GM04503 (cell line): ENCODE data around the gene DLL4.

Experiments
- DNase-seq: peaks from one replicate; pipeline ENCODE4 v3.0.0-alpha.2; 2012; ENCODE audit warnings: low read depth

The DLL4 gene

DNA sequence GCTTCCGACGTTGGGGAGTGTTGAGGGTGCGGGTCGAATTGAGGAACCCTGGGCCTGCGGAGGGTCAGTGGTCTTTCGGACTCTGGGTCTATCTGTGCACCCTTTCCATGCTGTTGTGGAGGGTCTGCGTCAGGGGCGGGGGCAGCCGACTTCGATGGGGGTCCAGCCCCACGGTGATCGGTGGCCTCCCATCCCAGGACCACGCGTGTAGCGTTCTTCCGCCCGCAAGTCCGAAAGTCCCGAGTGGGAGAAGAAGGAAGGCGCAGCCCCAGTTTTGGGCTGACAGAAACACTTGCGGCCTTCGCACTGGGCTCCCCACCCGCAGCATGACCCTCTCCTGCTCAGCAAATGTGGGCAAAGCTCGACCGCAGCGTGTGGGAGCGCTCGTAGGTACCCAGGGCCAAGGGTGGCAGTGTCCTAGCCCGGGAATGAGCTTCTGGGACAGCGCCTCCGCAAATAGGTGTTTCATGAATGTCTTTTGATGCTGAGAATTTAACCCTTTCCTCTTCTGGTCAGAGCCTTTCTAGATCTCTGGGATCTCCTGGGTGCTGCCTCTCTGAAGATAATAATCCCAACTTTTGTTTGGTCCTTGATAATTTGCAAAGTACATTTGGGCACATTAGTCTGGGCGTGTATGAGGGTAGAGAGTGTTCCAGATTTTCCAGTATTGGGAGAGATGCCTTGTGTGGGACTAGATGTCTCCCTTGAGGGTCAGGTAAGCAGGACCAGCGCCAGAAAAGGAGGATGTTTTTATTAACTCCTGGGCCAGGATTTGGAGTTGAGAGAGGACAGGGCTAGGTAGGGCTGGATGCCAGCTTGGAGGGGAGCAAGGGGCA lies 2.3 kb upstream of the DLL4 start:
- no peak for DNase-seq

DNA sequence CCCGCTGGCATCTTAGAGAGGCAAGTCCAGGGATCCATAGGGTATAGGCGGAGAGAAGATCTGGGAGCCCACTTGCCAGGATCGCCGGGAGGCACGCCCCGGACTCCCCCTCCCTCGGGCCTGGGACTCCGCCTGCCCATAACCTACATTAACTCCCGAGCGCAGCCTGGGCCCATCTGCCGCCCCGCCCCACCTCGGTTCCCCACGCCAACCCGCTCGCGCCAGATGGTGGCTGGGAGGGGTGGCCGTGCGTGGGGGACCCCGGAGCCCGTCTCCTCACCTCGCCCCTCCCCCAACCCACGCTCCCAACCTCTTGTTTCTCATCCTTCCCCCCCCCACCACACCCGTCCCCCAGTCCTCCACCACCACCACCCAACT lies 1.7 kb upstream of the DLL4 start:
- no peak for DNase-seq

DNA sequence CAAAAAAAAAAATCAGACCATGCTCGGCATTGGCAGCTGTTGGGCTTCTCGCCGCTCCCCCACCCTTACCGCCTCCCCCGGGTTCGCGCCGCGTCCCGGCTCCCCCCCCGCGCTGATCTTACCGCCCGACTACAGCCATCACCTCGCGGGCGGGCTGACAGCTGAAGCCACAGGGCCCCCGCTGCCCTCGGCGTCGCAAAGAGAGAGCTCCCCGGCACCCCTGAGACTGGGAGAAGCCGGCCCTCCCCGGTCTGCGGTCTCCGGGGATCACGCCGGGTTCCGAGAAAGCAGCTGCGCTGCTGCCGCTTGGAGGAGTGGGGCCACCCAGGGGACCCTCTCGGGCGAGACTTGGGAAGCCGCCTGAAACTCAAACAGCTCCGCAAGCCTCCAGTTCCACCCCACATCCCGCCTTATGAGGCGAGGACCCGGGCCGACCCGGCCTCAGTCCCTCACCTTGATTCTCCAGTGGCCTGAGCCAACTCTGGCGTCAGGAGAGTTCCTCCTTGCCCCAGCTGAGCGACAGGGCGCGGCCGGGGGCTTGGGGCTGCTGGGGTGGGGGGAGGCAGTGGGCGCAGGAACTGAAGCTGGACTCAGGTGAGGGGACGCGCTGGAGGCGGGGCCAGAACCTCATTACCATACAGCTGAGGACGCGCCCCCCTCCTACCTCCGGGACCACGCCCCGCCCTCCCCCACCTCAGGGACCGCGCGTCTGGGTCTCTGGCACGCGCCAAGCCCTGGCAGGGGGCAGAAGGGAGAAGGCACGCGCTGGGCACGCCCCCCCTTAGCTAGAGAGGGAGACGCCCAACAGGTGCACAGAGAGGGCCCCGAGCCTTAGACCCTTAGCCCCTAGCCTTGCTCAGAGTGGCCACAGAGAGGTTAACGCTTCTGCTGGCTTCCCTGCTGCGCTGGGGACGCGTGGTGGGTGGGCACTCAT lies 1.0 kb upstream of the DLL4 start:
- no peak for DNase-seq

DNA sequence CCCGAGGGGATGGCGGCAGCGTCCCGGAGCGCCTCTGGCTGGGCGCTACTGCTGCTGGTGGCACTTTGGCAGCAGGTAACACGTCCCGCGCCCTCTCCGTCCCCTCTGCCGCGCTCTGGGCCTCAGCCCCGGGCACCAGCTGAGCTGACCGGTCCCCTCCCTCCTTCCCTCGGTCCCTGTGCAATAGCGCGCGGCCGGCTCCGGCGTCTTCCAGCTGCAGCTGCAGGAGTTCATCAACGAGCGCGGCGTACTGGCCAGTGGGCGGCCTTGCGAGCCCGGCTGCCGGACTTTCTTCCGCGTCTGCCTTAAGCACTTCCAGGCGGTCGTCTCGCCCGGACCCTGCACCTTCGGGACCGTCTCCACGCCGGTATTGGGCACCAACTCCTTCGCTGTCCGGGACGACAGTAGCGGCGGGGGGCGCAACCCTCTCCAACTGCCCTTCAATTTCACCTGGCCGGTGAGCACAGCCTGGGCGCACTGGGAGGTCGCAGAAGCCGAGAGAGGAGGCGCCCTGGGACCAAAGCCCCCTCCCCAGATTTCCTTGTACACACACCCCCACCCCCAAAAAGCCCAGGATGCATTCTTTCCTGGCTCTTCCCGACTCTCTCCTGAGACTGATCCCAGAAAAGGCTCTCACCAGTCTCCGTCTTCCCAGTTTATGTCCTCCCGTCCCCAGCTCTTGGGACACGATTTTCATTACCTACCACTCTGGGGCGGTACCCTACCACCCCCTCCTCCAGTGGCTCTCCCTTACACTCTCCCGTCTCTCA lies 705 bp downstream of the DLL4 start:
- no peak for DNase-seq

DNA sequence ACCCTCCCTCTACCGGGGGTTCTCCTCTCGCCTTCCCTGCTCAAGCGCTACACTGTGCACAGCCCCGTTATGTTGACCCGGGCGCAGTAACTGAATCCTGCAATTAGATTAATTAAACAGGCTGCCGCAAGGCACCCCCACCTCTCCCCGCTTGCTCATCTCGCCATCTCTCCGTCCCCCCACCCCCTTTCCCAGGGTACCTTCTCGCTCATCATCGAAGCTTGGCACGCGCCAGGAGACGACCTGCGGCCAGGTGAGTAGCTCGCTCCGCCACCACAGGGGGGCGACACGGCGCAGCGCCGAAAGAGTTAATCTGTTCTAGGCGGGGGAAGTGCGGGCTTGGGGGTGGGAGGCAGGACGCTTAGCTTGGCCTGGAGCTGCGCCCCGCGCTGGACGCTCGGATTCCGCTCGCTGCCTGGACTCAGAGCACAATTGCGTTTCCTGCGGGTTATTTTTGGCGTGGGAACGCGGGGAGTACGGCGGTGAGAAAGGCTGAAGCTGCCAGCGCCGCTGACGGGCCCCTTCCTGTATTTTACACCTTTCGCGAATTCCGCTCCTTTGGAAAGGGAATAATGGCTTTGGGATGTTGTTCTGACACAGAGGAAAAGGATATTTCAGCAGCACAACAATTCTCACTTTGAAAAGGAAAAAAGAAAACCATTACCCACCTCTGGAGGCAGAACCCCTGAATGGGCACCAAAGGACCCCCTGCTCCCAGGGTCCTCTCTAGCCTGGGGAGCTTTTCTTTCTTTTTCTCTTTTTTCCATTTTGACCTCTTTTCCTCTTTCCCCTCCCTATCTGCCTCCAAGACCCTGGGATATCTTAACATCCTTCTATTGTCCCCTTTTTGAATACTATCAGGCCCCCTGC lies 1.5 kb downstream of the DLL4 start:
- DNase-seq = no peak

DNA sequence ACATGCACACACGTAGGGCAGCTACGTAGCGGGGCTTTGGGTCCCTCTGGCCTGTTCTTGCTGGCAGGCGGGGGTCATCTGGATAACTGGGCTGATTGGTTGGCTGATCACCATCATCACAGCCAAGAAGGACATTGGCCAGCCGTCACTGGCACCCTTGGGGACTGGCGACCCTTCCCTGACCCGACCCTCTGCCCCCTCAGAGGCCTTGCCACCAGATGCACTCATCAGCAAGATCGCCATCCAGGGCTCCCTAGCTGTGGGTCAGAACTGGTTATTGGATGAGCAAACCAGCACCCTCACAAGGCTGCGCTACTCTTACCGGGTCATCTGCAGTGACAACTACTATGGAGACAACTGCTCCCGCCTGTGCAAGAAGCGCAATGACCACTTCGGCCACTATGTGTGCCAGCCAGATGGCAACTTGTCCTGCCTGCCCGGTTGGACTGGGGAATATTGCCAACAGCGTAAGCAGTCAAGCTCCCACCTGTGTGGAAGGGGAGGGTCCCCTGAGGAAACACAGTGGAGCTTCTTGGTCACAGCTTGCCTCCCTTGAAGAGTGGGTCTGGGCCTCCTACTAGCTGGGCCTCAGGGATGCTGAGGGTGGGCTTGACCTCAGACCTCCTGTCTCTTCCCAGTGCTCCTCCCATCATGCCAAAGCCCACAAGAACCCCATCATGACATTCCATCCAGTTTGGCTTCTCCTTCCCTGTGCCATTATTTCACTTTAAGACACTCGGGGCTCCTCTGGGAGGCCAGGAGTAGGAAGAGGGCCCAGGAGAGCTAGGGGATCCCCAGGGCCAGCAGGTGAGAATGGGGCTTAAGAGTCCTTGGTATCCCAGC lies 2.4 kb downstream of the DLL4 start:
- DNase-seq = no peak

DNA sequence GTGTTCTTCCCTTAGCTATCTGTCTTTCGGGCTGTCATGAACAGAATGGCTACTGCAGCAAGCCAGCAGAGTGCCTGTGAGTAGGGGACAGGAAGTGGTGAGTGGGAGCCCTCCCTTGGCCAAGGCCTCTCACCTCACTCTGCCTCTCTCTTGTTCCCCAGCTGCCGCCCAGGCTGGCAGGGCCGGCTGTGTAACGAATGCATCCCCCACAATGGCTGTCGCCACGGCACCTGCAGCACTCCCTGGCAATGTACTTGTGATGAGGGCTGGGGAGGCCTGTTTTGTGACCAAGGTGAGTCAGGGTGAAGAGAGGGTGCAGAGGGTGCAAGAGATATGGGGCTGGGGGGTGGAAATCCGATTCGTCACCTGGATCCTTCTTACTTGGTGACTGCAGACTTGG lies 3.0 kb downstream of the DLL4 start:
- DNase-seq = no peak

DNA sequence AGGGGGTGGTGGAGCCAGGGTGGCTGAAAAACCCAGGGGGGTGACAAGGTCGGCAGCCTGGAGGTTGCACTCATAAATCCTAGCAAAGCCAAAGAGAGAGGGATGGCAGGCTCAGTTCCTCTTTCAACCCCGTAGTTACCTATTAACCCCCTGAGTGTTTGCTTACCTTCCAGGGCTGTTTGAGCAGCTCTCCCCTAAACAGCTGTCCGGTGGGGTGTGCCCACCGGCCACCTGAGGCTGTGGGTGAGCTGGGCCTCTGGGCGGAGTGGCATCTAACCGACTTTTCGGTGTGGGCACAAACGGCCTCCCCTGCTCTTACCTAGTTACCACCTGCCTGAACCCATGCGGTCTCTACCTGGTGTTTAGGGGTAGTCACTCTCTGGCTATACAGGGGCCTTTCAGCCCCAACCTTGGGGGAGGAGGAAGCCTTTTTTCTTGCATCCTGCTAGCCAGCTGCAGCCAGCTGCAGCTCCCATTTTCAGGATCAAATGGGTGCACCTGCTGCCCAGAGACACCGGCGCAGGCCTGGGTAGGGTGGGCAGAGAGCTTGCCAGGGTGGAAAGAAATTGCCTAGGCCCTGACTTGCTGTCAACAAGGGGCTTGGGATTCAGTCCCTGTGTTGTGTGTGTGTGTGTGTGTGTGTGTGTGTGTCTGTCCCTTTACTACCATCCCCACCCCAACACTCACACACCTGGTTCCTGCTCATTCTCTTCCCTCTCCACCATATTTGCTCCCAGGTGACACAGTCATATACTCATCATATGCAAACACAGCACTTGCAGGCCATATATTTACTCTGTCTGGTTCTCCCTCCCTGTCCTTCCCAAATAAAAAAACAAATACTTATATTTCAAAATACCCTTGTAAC lies 3.7 kb downstream of the DLL4 start:
- DNase-seq = no peak

DNA sequence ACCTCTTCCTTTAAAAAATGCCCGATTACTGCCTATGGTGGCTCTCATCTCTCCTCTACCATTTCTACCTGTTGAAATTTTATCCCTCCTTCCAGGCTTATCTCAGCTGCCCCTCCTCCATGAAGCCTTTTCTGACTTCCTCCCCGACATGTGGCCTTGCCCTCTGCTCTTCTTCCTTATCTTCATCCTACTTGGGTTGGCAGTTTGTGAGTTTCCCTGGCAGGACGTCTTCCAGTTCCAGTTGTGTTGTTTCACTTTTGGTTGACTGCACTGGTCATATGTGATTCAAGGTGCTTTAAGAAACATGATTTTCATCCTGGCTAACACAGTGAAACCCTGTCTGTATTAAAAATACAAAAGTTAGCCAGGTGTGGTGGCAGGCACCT lies 4.4 kb downstream of the DLL4 start:
- DNase-seq = no peak

DNA sequence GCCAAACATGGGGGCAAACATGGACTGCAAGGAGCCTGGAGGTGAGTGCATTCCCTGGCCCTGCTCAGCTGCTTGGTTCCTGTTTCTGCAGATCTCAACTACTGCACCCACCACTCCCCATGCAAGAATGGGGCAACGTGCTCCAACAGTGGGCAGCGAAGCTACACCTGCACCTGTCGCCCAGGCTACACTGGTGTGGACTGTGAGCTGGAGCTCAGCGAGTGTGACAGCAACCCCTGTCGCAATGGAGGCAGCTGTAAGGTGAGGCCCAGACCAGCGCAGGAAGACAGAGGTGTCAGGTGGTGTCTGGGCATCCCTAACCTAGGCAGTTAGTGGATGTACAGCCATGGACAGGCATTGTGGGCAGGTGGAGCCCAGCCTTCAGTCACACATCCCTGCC lies 5.3 kb downstream of the DLL4 start:
- DNase-seq = no peak

DNA sequence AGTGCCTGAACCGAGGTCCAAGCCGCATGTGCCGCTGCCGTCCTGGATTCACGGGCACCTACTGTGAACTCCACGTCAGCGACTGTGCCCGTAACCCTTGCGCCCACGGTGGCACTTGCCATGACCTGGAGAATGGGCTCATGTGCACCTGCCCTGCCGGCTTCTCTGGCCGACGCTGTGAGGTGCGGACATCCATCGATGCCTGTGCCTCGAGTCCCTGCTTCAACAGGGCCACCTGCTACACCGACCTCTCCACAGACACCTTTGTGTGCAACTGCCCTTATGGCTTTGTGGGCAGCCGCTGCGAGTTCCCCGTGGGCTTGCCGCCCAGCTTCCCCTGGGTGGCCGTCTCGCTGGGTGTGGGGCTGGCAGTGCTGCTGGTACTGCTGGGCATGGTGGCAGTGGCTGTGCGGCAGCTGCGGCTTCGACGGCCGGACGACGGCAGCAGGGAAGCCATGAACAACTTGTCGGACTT lies 7.1 kb downstream of the DLL4 start:
- no peak for DNase-seq

DNA sequence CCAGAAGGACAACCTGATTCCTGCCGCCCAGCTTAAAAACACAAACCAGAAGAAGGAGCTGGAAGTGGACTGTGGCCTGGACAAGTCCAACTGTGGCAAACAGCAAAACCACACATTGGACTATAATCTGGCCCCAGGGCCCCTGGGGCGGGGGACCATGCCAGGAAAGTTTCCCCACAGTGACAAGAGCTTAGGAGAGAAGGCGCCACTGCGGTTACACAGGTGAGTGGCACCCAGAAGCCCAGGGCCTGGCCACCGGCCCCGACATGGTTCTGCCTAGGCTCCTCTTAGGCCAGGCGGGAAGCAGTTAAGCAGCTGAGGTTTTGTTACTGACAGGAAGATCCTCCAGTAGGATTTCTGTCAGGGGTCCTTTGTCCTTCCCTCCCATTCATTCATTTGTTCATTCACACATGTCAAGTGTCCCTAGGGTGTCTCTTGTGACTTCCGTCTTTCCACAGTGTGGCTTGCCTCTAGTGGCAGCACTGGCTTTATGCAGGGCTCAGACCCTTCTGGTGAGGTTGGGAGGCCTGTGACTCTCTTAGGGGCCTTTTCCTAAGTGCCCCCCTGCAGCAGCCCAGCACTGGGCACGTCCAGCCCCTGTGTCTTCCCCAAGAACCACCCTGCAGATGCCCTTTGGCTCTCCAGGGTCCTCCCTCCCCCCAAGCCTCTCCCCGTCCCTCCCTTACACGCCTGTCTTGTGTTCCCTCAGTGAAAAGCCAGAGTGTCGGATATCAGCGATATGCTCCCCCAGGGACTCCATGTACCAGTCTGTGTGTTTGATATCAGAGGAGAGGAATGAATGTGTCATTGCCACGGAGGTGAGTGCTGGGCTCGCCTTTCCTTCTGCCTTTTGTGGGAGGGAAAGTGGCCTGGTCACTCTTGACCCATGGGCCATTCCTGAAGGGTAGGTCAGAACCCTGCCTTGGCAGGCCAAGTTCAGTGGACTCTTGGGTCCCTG lies 7.8 kb downstream of the DLL4 start:
- no peak for DNase-seq

DNA sequence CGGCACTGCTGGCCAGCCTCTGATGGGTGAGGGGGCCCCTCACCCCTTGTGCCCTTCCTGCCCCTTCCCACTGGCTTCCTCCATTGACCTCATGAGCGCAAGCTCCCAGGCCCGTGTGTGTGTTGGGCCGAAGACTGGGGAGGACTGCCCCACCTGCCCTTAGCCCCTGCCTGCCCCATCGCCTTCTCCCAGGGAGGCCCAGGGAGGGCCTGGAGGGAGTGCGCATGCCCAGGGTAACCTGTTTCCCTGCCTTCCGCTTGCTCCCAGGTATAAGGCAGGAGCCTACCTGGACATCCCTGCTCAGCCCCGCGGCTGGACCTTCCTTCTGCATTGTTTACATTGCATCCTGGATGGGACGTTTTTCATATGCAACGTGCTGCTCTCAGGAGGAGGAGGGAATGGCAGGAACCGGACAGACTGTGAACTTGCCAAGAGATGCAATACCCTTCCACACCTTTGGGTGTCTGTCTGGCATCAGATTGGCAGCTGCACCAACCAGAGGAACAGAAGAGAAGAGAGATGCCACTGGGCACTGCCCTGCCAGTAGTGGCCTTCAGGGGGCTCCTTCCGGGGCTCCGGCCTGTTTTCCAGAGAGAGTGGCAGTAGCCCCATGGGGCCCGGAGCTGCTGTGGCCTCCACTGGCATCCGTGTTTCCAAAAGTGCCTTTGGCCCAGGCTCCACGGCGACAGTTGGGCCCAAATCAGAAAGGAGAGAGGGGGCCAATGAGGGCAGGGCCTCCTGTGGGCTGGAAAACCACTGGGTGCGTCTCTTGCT lies 8.8 kb downstream of the DLL4 start:
- DNase-seq = no peak

DNA sequence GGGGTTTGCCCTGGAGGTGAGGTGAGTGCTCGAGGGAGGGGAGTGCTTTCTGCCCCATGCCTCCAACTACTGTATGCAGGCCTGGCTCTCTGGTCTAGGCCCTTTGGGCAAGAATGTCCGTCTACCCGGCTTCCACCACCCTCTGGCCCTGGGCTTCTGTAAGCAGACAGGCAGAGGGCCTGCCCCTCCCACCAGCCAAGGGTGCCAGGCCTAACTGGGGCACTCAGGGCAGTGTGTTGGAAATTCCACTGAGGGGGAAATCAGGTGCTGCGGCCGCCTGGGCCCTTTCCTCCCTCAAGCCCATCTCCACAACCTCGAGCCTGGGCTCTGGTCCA lies 9.4 kb downstream of the DLL4 start:
- no peak for DNase-seq

DNA sequence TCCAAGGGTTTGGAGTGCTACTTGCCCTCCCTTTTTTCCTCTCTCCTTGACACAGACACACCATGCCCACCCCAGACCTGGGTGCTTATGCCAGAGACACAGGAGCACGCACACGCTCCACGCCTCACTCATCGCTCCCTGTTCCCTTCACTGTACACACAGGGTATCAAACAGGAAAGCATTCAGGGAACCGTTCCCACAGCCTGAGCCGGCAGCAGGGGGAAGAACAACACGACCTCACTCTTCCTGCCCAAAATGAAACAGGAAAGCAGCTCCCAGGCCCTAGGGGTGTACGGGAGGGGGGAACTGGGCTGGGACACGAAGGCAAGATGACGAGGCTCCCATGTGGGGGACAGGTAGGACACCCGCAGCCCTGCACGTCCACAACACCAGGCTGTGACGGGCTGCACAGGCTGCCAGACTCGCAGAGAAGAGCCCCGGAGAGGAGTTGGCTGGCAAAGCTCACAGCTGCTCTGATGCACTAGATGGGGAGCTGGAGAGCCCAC lies 11.2 kb downstream of the DLL4 start:
- no peak for DNase-seq

DNA sequence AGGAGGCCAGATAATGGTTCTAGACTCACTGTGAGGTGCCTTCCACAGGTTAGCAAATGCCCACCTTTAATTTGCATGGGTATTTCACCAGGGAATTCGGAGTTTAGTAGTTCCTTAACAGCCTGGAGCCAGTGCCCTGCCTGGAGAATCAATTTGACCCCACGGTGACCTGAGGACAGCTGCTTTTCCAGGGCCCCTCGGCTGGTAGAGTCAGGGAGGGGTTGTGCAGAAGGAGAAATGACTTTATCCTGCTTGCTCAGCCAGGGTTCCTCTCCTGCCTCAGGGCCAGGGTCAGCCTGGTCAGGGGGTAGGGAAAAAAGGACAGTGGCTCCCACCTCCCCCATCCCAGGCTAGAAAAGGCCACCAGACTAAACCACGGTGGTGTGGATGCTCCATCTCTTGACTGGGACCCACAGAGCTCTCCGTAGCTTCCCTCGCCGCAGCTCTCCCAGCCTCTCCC lies 12.0 kb downstream of the DLL4 start:
- no peak for DNase-seq
